Hepatocyte (in vitro differentiated cells): ENCODE measurements around the gene NKX2-2. TPM values are rescaled to one million over a fixed set of nuclear protein-coding genes. Genes with fewer than 3 reads are reported as not detected.

ENCODE experiments used
- DNase-seq: peaks from one replicate; pipeline ENCODE4 v3.0.0-alpha.2; 2016; ENCODE audit warnings: low spot score
- H2AFZ ChIP-seq: fragments of 200-600 bp; sonication (generic); 2 replicates; pipeline ENCODE4 v1.6.0; 2016; ENCODE audit warnings: antibody characterized with exemption, mild to moderate bottlenecking
- H3K27ac ChIP-seq: fragments of 200-600 bp; sonication (generic); 2 replicates; pipeline ENCODE4 v1.5.1; 2016; ENCODE audit warnings: mild to moderate bottlenecking
- H3K27me3 ChIP-seq: fragments of 200-600 bp; sonication (generic); 2 replicates; pipeline ENCODE4 v1.6.1; 2016
- H3K36me3 ChIP-seq: fragments of 200-600 bp; sonication (generic); replicated peaks from 2 replicates; pipeline ENCODE4 v1.5.1; 2016; ENCODE audit warnings: low read depth; ENCODE audit not compliant: insufficient read depth
- H3K4me1 ChIP-seq: fragments of 200-600 bp; sonication (generic); 2 replicates; pipeline ENCODE4 v1.5.1; 2016; ENCODE audit warnings: mild to moderate bottlenecking, moderate library complexity; ENCODE audit not compliant: insufficient read depth
- H3K4me2 ChIP-seq: fragments of 200-600 bp; sonication (generic); 2 replicates; pipeline ENCODE4 v1.6.0; 2016
- H3K4me3 ChIP-seq: fragments of 200-600 bp; sonication (generic); 2 replicates; pipeline ENCODE4 v1.5.1; 2016; ENCODE audit warnings: mild to moderate bottlenecking
- H3K79me2 ChIP-seq: fragments of 200-600 bp; sonication (generic); 2 replicates; pipeline ENCODE4 v1.6.0; 2017; ENCODE audit warnings: mild to moderate bottlenecking
- H3K9me2 ChIP-seq: fragments of 200-600 bp; sonication (generic); replicated peaks from 2 replicates; pipeline ENCODE4 v1.6.0; 2017; ENCODE audit warnings: mild to moderate bottlenecking; ENCODE audit not compliant: insufficient read depth
- H3K9me3 ChIP-seq: fragments of 200-600 bp; sonication (generic); 2 replicates; pipeline ENCODE4 v1.5.1; 2016; ENCODE audit warnings: low read depth, mild to moderate bottlenecking
- H4K20me1 ChIP-seq: fragments of 200-600 bp; sonication (generic); 2 replicates; pipeline ENCODE4 v1.6.0; 2016; ENCODE audit warnings: mild to moderate bottlenecking; ENCODE audit not compliant: insufficient read depth, poor library complexity, severe bottlenecking
- EZH2 ChIP-seq: fragments of 200-600 bp; sonication (generic); IDR thresholded peaks from 2 replicates; pipeline ENCODE4 v1.6.1; 2016; ENCODE audit warnings: antibody characterized with exemption, mild to moderate bottlenecking, borderline replicate concordance
- EZH2phosphoT487 ChIP-seq: fragments of 200-600 bp; sonication (generic); IDR thresholded peaks from one replicate; pipeline ENCODE4 v1.6.1; 2018; ENCODE audit warnings: antibody characterized with exemption, mild to moderate bottlenecking, low read depth, moderate library complexity; ENCODE audit not compliant: unreplicated experiment, severe bottlenecking
- WGBS: methylation state at CpG from one replicate; pipeline ENCODE4 v1.1.6; 2016; ENCODE audit warnings: low lambda C conversion rate; ENCODE audit errors: missing lambda C conversion rate; 5-methylcytosine and 5-hydroxymethylcytosine counted together
- polyA plus RNA-seq: library from polyadenylated mRNA; unstranded; fragments of >200 nt; fragmentation: Nextera tagmentation; extraction: Ambion mirVana; gene quantifications from 2 replicates; pipeline ENCODE4 v1.2.1, GENCODE V29; 2016
- total RNA-seq: library from RNA; depleted of rRNA; stranded (reverse); fragments of >200 nt; gene quantifications from 2 replicates; pipeline ENCODE4 v1.2.3, GENCODE V29; 2014
- TF ChIP-seq, protein P1 (sequence below): fragments of 200-600 bp; sonication (generic); IDR thresholded peaks from 2 replicates; pipeline ENCODE4 v1.5.1; 2016; ENCODE audit warnings: antibody characterized with exemption, mild to moderate bottlenecking; ENCODE audit not compliant: poor library complexity

The NKX2-2 gene
- total RNA-seq = 0.33 TPM in 1 of 2 replicates, not detected in the other
- polyA plus RNA-seq = not detected in 2 replicates

DNA sequence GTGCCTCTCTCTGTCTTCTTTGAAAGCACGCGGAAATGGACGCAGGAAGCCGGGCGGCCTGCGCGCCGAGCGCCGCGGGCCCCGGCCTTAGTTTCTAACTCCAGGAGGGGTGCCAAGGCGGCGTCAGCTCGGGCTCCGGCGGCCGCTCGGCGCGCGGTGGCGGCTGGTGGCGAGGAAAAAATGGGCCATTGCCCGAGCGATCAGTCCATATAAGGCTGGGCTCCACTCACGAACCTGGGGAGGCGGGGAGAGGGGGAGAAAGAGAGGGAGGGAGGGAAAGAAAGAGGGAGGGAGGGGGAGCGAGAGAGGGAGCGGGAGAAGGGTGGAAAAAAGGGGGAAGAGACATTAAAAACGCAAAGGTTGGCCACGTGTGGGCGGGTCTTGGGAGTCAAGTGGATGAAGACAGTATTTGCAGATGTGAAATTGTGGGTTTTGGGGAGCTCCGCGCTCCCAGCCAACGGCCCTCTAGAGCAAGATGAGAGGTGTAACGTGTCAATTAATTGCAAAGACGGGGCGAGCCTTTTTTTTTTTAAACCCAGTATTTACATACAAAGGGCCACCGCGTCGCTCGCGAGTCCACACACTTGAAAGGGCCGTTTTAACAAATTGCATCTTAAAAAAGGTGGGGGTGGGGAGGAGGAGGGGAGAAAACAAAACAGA lies at the start of gene NKX2-2:
Gene NKX2-2, minus strand, starts transcription at position 184 of the 660 bp plus-strand sequence. CDS start 395 bp downstream, outside the sequence.
- Histone ChIP-seq H3K4me1 (peaks cover 22% of the 10 kb centered on the region), H3K9me3 (no peaks in the 10 kb centered on the region), H3K79me2 (no peaks in the 10 kb centered on the region), H3K4me3 (no peak within 1 kb of the TSS), H4K20me1 (no peaks in the 10 kb centered on the region), H3K27me3 (peaks cover 99% of the 10 kb centered on the region), H3K36me3 (no peaks in the 10 kb centered on the region), H3K4me2 (peak within 1 kb of the TSS; percentile 89), H3K27ac (no peak within 1 kb of the TSS), H3K9me2 (no peaks in the 10 kb centered on the region), H2AFZ (no peak within 1 kb of the TSS)
- WGBS = under 1% methylated on average over 36 of the region's 45 CpGs
- no peak for DNase-seq
- TF ChIP-seq, protein P1, sequence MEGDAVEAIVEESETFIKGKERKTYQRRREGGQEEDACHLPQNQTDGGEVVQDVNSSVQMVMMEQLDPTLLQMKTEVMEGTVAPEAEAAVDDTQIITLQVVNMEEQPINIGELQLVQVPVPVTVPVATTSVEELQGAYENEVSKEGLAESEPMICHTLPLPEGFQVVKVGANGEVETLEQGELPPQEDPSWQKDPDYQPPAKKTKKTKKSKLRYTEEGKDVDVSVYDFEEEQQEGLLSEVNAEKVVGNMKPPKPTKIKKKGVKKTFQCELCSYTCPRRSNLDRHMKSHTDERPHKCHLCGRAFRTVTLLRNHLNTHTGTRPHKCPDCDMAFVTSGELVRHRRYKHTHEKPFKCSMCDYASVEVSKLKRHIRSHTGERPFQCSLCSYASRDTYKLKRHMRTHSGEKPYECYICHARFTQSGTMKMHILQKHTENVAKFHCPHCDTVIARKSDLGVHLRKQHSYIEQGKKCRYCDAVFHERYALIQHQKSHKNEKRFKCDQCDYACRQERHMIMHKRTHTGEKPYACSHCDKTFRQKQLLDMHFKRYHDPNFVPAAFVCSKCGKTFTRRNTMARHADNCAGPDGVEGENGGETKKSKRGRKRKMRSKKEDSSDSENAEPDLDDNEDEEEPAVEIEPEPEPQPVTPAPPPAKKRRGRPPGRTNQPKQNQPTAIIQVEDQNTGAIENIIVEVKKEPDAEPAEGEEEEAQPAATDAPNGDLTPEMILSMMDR = no peak
- TF ChIP-seq EZH2 = peak; percentile 62
- TF ChIP-seq EZH2phosphoT487 = no peak

- TF ChIP-seq EZH2 (no peak), EZH2phosphoT487 (no peak)
- TF ChIP-seq, protein P1 = no peak
- no peaks in the 10 kb centered on the region for H3K4me1 ChIP-seq
- no peaks in the 10 kb centered on the region for H4K20me1 ChIP-seq
- no peak overlapping the region for H3K4me3 ChIP-seq
- 75% methylated on average over 5 of the region's 5 CpGs for WGBS
- DNase-seq = no peak
- no peak overlapping the region for H3K4me2 ChIP-seq
- H3K36me3 ChIP-seq = no peaks in the 10 kb centered on the region
- H2AFZ ChIP-seq = no peak overlapping the region
- no peaks in the 10 kb centered on the region for H3K9me3 ChIP-seq
- no peaks in the 10 kb centered on the region for H3K27me3 ChIP-seq
- no peaks in the 10 kb centered on the region for H3K9me2 ChIP-seq
- no peak overlapping the region for H3K27ac ChIP-seq
- no peaks in the 10 kb centered on the region for H3K79me2 ChIP-seq
Observed at GRCh38 chr20:21562656-21563055, 48.8 kb upstream of the NKX2-2 start.

DNA sequence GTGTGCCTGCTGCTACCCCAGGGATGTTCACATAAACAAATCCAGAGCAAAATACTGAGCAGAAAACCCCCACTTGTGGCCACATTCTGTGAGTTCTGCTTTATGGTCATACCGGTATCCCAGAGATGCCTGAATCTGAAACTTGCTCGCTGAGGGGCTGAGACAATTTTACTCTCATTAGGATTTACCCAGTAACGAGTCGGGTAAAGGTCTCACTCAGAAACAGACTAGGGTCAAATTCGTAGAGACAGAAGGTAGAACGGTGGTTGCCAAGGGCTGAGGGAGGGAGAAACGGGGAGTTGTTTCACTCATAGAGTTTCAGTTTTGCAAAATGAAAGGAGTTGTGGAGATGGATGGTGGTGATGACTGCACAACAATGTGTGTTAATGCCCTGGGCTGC lies 45.4 kb upstream of the NKX2-2 start:
- H3K27ac ChIP-seq = no peak overlapping the region
- no peaks in the 10 kb centered on the region for H3K4me1 ChIP-seq
- no peak overlapping the region for H3K4me3 ChIP-seq
- no peaks in the 10 kb centered on the region for H3K36me3 ChIP-seq
- no peaks in the 10 kb centered on the region for H3K9me3 ChIP-seq
- no peak overlapping the region for H3K4me2 ChIP-seq
- peaks cover 9% of the 10 kb centered on the region for H3K27me3 ChIP-seq
- WGBS = 86% methylated on average over 7 of the region's 7 CpGs
- TF ChIP-seq, protein P1 = no peak
- TF ChIP-seq EZH2phosphoT487 = no peak
- TF ChIP-seq EZH2 = no peak
- H4K20me1 ChIP-seq = no peaks in the 10 kb centered on the region
- H2AFZ ChIP-seq = no peak overlapping the region
- no peaks in the 10 kb centered on the region for H3K79me2 ChIP-seq
- no peak for DNase-seq
- no peaks in the 10 kb centered on the region for H3K9me2 ChIP-seq
